ENCODE measurements around the gene FCGR3A. TPM values are rescaled to one million over a fixed set of nuclear protein-coding genes. Genes with fewer than 3 reads are reported as not detected.
"Not testable (repeated sequence)": the region's sequence is repeated elsewhere in the genome, so short reads cannot be mapped to it uniquely, and the experiment has no call there.

The FCGR3A gene
- not detected in 3 replicates for total RNA-seq
- long read RNA-seq, result 0 reads

DNA sequence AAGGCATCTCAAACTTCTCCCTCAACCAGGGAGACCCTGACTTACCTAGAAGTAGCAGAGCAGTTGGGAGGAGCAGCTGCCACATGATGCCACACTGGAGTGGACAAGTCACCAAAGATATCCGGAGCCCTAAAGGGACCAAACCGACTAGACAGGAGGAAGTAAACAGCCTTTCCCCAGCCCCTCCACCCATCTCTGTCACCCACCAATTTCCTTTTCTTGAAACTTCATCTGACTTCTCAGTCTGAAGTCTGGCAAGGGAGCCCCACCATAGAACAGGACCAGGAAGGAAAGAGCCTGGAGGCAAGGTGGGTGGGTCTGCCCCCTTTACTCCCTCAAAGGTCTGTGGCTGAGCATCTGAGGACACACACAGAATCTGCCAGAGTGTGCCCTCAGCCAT lies at the start of gene FCGR3A:
Gene FCGR3A (minus strand): TSS at position 167 of the 400 bp plus-strand sequence. CDS start 82 bp downstream, at position 85.
- Mint-ChIP-seq H3K9me3 (ENCODE audit: low read depth) (no peaks in the 10 kb centered on the region), H3K27ac (ENCODE audit: unreplicated experiment) (no peak within 1 kb of the TSS), H3K27me3 (ENCODE audit: low read depth) (peaks cover 4% of the 10 kb centered on the region), H3K36me3 (ENCODE audit: low read depth) (no peaks in the 10 kb centered on the region), H3K4me3 (ENCODE audit: unreplicated experiment) (no peak within 1 kb of the TSS), H3K4me1 (ENCODE audit: low read depth) (no peaks in the 10 kb centered on the region)
- DNase-seq (ENCODE audit: low spot score), result no peak
- TF ChIP-seq, protein P1, sequence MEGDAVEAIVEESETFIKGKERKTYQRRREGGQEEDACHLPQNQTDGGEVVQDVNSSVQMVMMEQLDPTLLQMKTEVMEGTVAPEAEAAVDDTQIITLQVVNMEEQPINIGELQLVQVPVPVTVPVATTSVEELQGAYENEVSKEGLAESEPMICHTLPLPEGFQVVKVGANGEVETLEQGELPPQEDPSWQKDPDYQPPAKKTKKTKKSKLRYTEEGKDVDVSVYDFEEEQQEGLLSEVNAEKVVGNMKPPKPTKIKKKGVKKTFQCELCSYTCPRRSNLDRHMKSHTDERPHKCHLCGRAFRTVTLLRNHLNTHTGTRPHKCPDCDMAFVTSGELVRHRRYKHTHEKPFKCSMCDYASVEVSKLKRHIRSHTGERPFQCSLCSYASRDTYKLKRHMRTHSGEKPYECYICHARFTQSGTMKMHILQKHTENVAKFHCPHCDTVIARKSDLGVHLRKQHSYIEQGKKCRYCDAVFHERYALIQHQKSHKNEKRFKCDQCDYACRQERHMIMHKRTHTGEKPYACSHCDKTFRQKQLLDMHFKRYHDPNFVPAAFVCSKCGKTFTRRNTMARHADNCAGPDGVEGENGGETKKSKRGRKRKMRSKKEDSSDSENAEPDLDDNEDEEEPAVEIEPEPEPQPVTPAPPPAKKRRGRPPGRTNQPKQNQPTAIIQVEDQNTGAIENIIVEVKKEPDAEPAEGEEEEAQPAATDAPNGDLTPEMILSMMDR (IDR thresholded peaks at IDR 0.05), result no peak

DNA sequence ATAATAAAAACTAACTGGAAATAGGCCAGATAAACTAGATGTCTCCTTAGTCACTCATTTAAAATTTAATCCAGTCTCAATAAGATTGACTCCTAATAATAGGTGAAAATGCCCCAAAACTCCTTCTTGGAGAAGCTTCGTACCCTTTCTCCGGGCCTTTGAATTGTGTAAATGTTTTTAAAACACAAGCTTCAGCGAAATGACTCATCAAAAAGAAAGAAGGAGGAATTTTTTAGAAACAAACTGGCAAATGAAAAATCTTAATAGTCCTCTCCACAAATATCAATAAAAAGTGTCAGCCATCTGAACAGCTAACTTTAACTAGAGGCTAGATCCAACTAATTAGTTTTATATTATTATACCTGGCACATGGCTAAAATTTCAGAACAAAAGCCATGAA lies 47.5 kb upstream of the FCGR3A start:
- H3K4me3 Mint-ChIP-seq (ENCODE audit: unreplicated experiment); H3K27me3 Mint-ChIP-seq (ENCODE audit: low read depth); H3K9me3 Mint-ChIP-seq (ENCODE audit: low read depth); H3K36me3 Mint-ChIP-seq (ENCODE audit: low read depth); DNase-seq (ENCODE audit: low spot score): not testable (repeated sequence)
- peaks cover 11% of the 10 kb centered on the region for H3K4me1 Mint-ChIP-seq (ENCODE audit: low read depth)
- H3K27ac Mint-ChIP-seq (ENCODE audit: unreplicated experiment), result peak overlapping the region; percentile 22

DNA sequence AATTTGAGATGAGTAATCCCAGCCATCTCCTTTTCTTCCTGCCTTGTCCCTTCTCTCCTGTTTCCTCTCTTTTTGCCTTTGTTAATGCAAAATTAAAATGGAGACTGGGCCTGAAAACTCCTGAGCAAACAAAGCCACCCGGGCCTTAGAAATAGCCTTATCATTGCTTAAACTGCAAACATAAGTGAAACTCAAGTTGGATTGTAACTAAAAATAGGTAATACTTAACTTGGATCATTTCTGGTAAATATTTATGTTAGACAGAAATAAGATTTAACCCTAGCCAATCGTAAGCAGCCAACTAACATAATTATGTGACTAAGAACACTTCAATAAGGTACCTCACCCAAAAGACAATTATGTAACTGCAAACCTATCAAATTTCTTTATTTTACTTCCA lies 46.0 kb upstream of the FCGR3A start:
- Mint-ChIP-seq H3K4me1 (ENCODE audit: low read depth) (peaks cover 11% of the 10 kb centered on the region), H3K27ac (ENCODE audit: unreplicated experiment) (peak overlapping the region; percentile 80)
- H3K36me3 Mint-ChIP-seq (ENCODE audit: low read depth); H3K27me3 Mint-ChIP-seq (ENCODE audit: low read depth); H3K4me3 Mint-ChIP-seq (ENCODE audit: unreplicated experiment); DNase-seq (ENCODE audit: low spot score); H3K9me3 Mint-ChIP-seq (ENCODE audit: low read depth): not testable (repeated sequence)

DNA sequence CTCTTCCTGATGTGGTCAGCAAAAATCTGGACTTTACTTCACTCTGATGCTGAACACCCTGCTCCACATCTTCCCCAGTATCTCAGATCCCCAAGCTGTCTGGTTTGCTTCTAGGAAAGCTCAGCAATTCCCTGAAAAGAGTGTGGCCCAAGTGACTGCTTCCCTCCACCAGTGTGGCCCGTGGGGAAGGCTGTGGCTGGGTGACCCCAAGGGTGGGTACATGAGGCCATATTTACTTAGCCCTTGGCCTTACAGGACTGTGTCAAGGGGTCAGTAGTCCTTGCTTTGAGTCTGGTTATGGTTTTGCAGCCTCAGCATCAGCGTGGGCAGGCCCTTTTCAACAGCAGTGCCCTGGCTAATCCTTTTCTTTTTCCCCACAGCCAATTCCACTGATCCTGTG lies 45.6 kb upstream of the FCGR3A start:
- H3K4me3 Mint-ChIP-seq (ENCODE audit: unreplicated experiment); DNase-seq (ENCODE audit: low spot score); H3K36me3 Mint-ChIP-seq (ENCODE audit: low read depth); H3K9me3 Mint-ChIP-seq (ENCODE audit: low read depth); H3K27me3 Mint-ChIP-seq (ENCODE audit: low read depth): not testable (repeated sequence)
- Mint-ChIP-seq H3K27ac (ENCODE audit: unreplicated experiment) (peak overlapping the region; percentile 80), H3K4me1 (ENCODE audit: low read depth) (peaks cover 11% of the 10 kb centered on the region)

DNA sequence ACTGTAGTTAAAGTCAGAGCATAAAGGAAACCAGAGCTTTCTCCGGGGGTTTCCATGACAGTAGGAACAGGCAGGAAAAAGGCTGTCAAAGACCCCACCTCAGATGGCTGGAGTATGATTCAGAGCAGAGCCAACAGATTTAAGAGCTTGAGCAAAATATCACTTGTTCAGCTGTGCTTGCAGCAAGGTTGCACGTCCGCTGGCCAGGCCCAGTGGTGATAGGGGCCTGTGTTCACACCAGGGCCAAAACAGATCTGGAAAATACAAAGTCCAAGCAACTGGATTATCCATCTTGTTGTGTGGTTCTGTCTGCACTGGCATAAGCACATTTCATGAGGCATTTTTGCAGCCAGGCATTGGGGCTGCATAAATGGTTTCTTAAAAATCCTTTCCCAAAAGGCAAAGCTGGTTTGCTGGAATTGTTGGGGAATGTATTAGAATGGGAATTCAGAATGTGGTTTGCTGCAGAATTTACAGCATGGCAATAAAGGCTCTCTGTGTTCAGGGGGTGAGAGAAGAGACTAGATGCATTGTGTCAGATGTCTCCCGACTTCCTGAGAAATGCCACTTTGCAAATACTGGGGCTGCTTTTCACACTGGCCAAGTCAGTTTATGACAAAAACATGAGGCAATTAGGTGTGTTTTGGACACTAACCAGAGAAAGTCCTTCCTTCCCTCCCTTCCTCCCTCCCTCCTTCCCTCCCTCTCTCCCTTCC lies 44.8 kb upstream of the FCGR3A start:
- not testable (repeated sequence) for DNase-seq (ENCODE audit: low spot score); H3K27ac Mint-ChIP-seq (ENCODE audit: unreplicated experiment); H3K27me3 Mint-ChIP-seq (ENCODE audit: low read depth); H3K4me3 Mint-ChIP-seq (ENCODE audit: unreplicated experiment); H3K36me3 Mint-ChIP-seq (ENCODE audit: low read depth); H3K9me3 Mint-ChIP-seq (ENCODE audit: low read depth)
- H3K4me1 Mint-ChIP-seq (ENCODE audit: low read depth), result peaks cover 11% of the 10 kb centered on the region

DNA sequence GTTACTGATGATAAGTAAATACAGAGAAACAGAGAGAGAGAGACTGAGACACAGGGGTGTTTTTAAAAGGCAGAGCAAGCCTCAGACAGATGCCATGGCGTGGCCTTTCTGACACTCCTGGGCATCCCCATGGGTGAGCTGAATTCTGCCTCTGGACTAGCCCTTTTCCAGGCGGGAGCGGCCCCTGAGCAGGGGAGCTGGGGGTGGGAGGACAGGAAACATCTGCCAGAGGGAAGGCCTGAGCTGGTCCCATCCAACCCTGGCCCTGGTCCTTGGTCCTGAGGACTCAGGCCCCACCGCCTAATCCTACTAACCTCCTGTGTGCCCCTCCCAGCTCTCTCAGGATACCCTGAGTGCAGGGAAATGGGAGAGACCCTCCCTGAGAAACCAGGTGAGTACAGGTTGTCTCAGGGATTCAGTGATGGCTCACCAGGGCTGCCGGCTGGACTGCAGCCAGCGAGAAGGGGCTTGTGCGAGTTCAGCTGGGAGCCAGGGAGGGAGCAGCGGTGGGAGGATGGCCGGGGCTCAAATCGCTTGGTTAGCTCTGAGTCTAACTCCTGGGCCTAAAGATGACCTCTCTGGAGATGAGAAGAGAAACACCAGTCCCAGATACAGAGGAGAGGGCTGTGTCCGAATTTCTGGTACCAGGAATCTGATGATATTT lies 43.6 kb upstream of the FCGR3A start:
- H3K27me3 Mint-ChIP-seq (ENCODE audit: low read depth); H3K4me3 Mint-ChIP-seq (ENCODE audit: unreplicated experiment); DNase-seq (ENCODE audit: low spot score); H3K36me3 Mint-ChIP-seq (ENCODE audit: low read depth); H3K9me3 Mint-ChIP-seq (ENCODE audit: low read depth); H3K27ac Mint-ChIP-seq (ENCODE audit: unreplicated experiment): not testable (repeated sequence)
- peaks cover 11% of the 10 kb centered on the region for H3K4me1 Mint-ChIP-seq (ENCODE audit: low read depth)

DNA sequence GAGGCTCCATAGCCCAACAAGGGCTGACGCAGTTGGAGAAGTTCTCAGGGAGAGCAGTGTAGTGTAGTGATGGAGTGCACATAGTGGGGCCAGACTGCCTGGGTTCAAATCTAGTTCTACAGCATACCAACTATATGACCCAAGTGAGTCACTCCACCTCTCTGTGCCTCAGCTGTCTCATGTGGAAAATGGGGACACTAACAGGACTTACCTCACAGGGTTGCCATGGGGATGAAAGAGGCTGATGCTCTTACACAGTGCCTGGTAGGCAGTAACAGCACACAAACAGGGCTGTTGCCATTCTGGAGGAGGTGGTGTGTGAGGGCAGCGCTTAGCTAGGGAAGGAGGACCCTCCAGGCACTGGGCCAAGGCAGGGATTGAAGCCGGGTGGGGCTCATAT lies 43.0 kb upstream of the FCGR3A start:
- not testable (repeated sequence) for H3K36me3 Mint-ChIP-seq (ENCODE audit: low read depth); H3K4me3 Mint-ChIP-seq (ENCODE audit: unreplicated experiment); DNase-seq (ENCODE audit: low spot score); H3K27me3 Mint-ChIP-seq (ENCODE audit: low read depth); H3K27ac Mint-ChIP-seq (ENCODE audit: unreplicated experiment); H3K9me3 Mint-ChIP-seq (ENCODE audit: low read depth)
- H3K4me1 Mint-ChIP-seq (ENCODE audit: low read depth), result peaks cover 11% of the 10 kb centered on the region

DNA sequence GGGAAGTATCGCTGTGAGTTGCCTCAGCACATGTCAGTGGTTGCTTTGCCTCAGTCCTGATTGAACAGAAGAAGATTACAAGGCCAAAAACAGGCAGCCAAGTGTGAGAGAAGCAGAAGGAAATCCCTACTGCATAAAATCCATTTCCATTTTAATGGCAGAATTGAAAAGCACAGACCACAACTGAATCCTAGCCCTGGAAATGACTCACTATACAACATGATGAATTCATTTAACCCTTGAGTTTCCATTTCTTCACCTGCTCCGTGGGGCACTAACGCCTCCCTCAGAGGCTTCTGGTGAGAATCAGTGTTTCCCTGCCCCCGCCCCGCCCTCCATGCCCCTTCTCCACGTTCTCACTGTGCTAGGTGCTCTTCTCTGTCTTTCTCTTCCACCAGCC lies 40.3 kb upstream of the FCGR3A start:
- H3K4me1 Mint-ChIP-seq (ENCODE audit: low read depth); DNase-seq (ENCODE audit: low spot score); H3K27me3 Mint-ChIP-seq (ENCODE audit: low read depth); H3K36me3 Mint-ChIP-seq (ENCODE audit: low read depth); H3K4me3 Mint-ChIP-seq (ENCODE audit: unreplicated experiment); H3K27ac Mint-ChIP-seq (ENCODE audit: unreplicated experiment); H3K9me3 Mint-ChIP-seq (ENCODE audit: low read depth): not testable (repeated sequence)

DNA sequence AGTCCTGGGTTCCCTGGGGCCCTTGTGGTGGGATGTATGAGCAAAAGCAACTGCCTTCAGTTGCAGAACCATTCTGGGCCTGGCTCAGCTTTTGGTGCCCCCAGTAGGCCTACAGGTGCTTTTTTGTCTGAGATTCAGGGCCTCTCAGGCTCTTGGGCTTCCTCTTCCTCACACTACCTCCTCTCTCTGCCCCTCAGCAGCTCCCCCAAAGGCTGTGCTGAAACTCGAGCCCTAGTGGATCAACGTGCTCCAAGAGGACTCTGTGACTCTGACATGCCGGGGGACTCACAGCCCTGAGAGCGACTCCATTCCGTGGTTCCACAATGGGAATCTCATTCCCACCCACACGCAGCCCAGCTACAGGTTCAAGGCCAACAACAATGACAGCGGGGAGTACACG lies 39.7 kb upstream of the FCGR3A start:
- not testable (repeated sequence) for H3K27ac Mint-ChIP-seq (ENCODE audit: unreplicated experiment); H3K4me1 Mint-ChIP-seq (ENCODE audit: low read depth); H3K9me3 Mint-ChIP-seq (ENCODE audit: low read depth); DNase-seq (ENCODE audit: low spot score); H3K36me3 Mint-ChIP-seq (ENCODE audit: low read depth); H3K27me3 Mint-ChIP-seq (ENCODE audit: low read depth); H3K4me3 Mint-ChIP-seq (ENCODE audit: unreplicated experiment)

DNA sequence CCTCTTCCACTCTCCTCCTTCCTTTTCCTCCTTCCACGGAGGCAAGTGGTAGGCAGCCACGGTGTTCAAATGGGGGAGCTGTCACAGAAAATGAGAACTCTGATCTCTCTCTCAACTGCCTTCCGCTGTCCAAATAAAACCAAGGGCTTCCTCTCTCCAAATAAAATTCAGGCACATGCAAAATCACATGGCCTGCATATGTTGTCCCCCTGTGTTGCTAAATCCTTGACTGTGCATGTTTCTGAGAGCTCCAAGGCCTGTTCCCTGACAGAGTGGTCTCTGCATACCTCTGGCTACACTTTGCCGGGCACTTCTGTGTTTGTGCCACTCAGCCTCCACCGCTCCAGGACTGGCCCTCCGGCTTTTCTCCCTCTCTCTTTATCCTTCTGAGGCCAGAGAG lies 39.0 kb upstream of the FCGR3A start:
- DNase-seq (ENCODE audit: low spot score); H3K4me3 Mint-ChIP-seq (ENCODE audit: unreplicated experiment); H3K4me1 Mint-ChIP-seq (ENCODE audit: low read depth); H3K27ac Mint-ChIP-seq (ENCODE audit: unreplicated experiment); H3K36me3 Mint-ChIP-seq (ENCODE audit: low read depth); H3K9me3 Mint-ChIP-seq (ENCODE audit: low read depth); H3K27me3 Mint-ChIP-seq (ENCODE audit: low read depth): not testable (repeated sequence)

DNA sequence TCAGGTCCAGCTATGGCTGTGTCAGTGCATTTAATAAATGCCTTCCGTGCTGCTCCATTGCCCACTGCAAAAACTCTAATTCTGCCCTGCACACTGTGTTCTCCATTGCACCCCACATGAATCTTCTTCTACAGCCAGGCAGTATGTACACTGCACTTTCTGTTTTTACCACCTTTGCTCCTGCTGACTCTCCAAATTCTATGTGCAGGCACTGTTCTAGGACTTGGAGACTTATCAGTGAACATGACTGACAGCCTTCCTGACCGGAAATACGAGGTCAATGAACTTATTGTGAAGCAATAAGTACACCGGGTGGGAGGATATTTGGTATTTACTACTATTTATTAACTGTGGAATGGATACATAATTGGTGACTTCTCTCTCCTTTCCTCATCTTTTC lies 33.3 kb upstream of the FCGR3A start:
- not testable (repeated sequence) for H3K27ac Mint-ChIP-seq (ENCODE audit: unreplicated experiment); H3K36me3 Mint-ChIP-seq (ENCODE audit: low read depth); H3K4me3 Mint-ChIP-seq (ENCODE audit: unreplicated experiment); H3K4me1 Mint-ChIP-seq (ENCODE audit: low read depth); H3K27me3 Mint-ChIP-seq (ENCODE audit: low read depth); H3K9me3 Mint-ChIP-seq (ENCODE audit: low read depth); DNase-seq (ENCODE audit: low spot score)

DNA sequence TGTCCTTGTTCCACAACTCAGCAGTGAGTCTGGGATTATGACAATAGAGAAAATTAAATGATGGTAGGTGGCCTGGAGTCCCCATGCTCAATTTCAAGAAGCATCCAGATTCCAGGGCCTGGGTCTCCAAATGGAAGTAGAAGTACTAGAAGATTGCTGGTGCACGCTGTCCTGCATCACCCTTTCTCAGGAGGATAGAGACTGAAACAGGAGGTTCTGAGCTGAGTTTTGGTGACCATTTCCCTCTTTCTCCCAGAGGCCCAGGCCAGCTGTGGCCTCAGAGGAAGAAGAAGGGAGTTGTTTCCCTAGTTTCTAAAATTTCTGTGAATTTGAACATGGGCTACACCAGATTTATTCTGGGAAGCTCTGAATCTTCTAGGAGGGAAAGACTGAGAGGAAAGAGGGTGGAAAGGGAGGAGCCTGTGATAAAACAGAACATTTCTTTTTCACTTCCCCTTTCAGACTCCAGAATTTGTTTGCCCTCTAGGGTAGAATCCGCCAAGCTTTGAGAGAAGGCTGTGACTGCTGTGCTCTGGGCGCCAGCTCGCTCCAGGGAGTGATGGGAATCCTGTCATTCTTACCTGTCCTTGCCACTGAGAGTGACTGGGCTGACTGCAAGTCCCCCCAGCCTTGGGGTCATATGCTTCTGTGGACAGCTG lies 31.4 kb upstream of the FCGR3A start:
- not testable (repeated sequence) for DNase-seq (ENCODE audit: low spot score); H3K36me3 Mint-ChIP-seq (ENCODE audit: low read depth); H3K27me3 Mint-ChIP-seq (ENCODE audit: low read depth); H3K4me1 Mint-ChIP-seq (ENCODE audit: low read depth); H3K9me3 Mint-ChIP-seq (ENCODE audit: low read depth); H3K4me3 Mint-ChIP-seq (ENCODE audit: unreplicated experiment); H3K27ac Mint-ChIP-seq (ENCODE audit: unreplicated experiment)

Measured in chondrocyte (in vitro differentiated cells).